ENCODE results near the gene ATG7. TPM values are rescaled to one million over a fixed set of nuclear protein-coding genes. Genes with fewer than 3 reads are reported as not detected.

ATG7 gene
- total RNA-seq, 8 experiments from 2014 or later: 16.9 to 39.4 (median 24.8) TPM

DNA sequence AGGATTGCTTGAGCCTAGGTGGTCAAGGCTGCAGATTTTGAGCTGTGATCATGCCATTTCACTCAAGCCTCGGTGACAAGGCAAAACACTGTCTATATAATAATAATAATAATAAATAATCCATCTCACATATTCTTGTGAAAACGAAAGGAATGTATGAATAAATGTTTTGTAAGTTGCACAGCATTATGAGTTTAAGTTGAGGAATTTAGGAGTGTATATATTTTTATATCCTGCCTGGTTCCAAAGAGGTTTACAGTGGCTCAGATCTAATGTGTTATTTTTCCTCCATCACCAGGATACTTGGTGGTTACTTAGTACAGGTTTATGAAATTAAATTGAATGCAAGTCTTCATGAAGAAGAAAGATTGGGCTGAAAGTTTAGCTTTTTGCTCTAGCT, 77.2 kb downstream of the ATG7 start:
- 57 to 100% (median 83%) methylated on average over 1 to 2 of the region's 2 CpGs; no CpG with 5 or more reads in 1 of the 10 experiments for WGBS, 10 experiments
- Histone ChIP-seq H3K4me3 (no peak overlapping the region), H3K27ac (no peak overlapping the region), H3K4me1 (replicated peaks in 1 of 2) (no peaks in the 10 kb centered on the region)
- ATAC-seq (replicated peaks in 6 of 8): no peak
- in situ Hi-C loops (cut with MboI; ENCODE audit: low pct_unique_long_range_greater_than_20kb in 2 of 9, low sequenced_read_pairs in 9 of 9, unreplicated experiment in 9 of 9): loop anchor here in 1 of 9 experiments (25.0 kb wide), 2 partner anchors 287 to 587 kb away; no protein-coding TSS in a partner anchor

DNA sequence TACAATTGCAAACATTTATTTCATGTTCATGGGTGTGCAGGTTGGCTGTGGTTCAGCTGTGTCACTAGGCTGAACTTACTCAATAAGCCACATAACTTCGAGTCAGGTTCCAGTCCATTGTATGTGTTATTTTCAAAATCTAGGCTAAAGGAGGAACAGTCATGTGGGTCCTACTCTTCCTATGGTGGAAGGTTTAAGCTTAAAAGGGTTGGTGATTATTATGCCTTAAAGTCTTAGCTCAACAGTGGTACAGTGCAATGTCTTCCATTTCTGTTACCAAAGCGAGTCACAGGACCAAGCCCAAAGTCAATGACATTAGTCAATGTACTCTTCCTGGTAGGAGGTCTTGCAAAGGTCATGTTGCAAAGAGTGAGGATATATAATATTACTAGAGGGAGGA, 78.2 kb downstream of the ATG7 start:
- Histone ChIP-seq H3K4me3 (no peak overlapping the region), H3K4me1 (replicated peaks in 1 of 2) (no peaks in the 10 kb centered on the region), H3K27ac (no peak overlapping the region)
- peak in 2 of 8 experiments; percentile 22 to 35 for ATAC-seq (replicated peaks in 6 of 8)
- 57 to 100% (median 80%) methylated on average over 1 to 2 of the region's 2 CpGs; no CpG with 5 or more reads in 3 of the 10 experiments for WGBS, 10 experiments
- in situ Hi-C loops (cut with MboI; ENCODE audit: low pct_unique_long_range_greater_than_20kb in 2 of 9, low sequenced_read_pairs in 9 of 9, unreplicated experiment in 9 of 9): no loop called here

DNA sequence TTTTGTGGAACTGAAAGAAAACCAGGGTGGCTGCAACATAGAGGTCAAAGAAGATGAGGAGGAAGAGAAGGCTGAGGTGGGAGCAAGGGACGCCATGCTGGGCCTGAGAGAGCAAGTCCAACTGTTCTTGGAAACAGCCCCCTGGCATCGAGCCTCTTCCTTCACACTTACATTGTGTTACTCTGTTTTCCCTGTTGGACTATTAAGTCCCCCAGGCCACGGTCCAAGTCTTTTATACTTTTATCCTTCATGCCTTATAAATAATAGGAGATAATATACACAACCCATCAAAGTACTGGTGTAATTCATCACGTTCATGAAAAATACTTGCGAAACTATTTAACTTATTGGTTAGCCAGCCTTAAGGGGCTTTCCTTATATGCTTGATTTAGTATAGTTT, 79.3 kb downstream of the ATG7 start:
- H3K27ac ChIP-seq: no peak overlapping the region
- no peak for ATAC-seq (replicated peaks in 6 of 8)
- WGBS, 10 experiments: 80 to 100% (median 98%) methylated on average over 2 to 5 of the region's 5 CpGs; no CpG with 5 or more reads in 2 of the 10 experiments

GRCh38 chr3:11356269-11356668, 84.1 kb downstream of the ATG7 start:
- Histone ChIP-seq H3K4me3 (no peak overlapping the region), H3K4me1 (replicated peaks in 1 of 2) (no peaks in the 10 kb centered on the region), H3K27ac (no peak overlapping the region)
- in situ Hi-C loops (cut with MboI; ENCODE audit: low pct_unique_long_range_greater_than_20kb in 2 of 9, low sequenced_read_pairs in 9 of 9, unreplicated experiment in 9 of 9): no loop called here
- peak in 2 of 8 experiments; percentile 66 to 73 for ATAC-seq (replicated peaks in 6 of 8)
- WGBS, 10 experiments: 30 to 100% (median 77%) methylated on average over 1 of the region's 1 CpG; no CpG with 5 or more reads in 5 of the 10 experiments

More for the DNA sequence above, 79.3 kb downstream of the ATG7 start:
- Histone ChIP-seq H3K4me3 (no peak overlapping the region), H3K4me1 (replicated peaks in 1 of 2) (no peaks in the 10 kb centered on the region)
- in situ Hi-C loops (cut with MboI; ENCODE audit: low pct_unique_long_range_greater_than_20kb in 2 of 9, low sequenced_read_pairs in 9 of 9, unreplicated experiment in 9 of 9): no loop called here

- Histone ChIP-seq H3K4me1 (replicated peaks in 1 of 2) (peaks cover 13 to 17% of the 10 kb centered on the region in 2 donors), H3K4me3 (no peak overlapping the region), H3K27ac (no peak overlapping the region)
- no peak for ATAC-seq (replicated peaks in 6 of 8)
- WGBS, 10 experiments: 33 to 88% (median 62%) methylated on average over 1 to 3 of the region's 5 CpGs; no CpG with 5 or more reads in 6 of the 10 experiments
- in situ Hi-C loops (cut with MboI; ENCODE audit: low pct_unique_long_range_greater_than_20kb in 2 of 9, low sequenced_read_pairs in 9 of 9, unreplicated experiment in 9 of 9): no loop called here
These were observed 90.4 kb downstream of the ATG7 start for GRCh38 chr3:11362600-11362999.

DNA sequence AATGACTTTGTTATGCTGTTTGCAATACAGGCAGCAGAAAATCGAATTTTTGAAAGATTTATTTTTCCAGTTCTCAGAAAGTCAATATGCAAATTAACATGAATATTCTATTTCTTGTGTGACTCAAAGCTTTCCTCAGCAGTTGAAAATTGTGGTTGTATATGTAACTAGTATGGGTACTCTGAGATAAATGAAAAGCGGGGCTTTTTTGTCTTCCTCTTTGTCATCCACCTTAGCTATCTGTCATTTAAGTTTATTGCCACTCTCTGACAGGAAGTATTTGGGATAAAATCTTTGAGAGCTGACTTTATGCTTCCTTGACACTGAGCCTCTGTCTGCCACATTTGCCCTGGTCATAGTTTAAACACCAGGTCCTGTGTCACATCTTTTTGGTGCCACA, 91.5 kb downstream of the ATG7 start:
- Histone ChIP-seq H3K4me1 (replicated peaks in 1 of 2) (peaks cover 13 to 20% of the 10 kb centered on the region in 2 donors), H3K4me3 (no peak overlapping the region), H3K27ac (no peak overlapping the region)
- in situ Hi-C loops (cut with MboI; ENCODE audit: low pct_unique_long_range_greater_than_20kb in 2 of 9, low sequenced_read_pairs in 9 of 9, unreplicated experiment in 9 of 9): no loop called here
- ATAC-seq (replicated peaks in 6 of 8): peak in 5 of 8 experiments; percentile 12 to 85 (median 75)
- 0 to 100% (median 50%) methylated on average over 1 to 2 of the region's 2 CpGs; no CpG with 5 or more reads in 1 of the 10 experiments for WGBS, 10 experiments

- 40 to 100% (median 95%) methylated on average over 1 to 2 of the region's 2 CpGs; no CpG with 5 or more reads in 3 of the 10 experiments for WGBS, 10 experiments
- Histone ChIP-seq H3K4me3 (no peak overlapping the region), H3K27ac (no peak overlapping the region), H3K4me1 (replicated peaks in 1 of 2) (peaks cover 13 to 24% of the 10 kb centered on the region in 2 donors)
- peak in 1 of 8 experiments; percentile 12 for ATAC-seq (replicated peaks in 6 of 8)
- in situ Hi-C loops (cut with MboI; ENCODE audit: low pct_unique_long_range_greater_than_20kb in 2 of 9, low sequenced_read_pairs in 9 of 9, unreplicated experiment in 9 of 9): no loop called here
These were observed 92.0 kb downstream of the ATG7 start for GRCh38 chr3:11364181-11364580.

GRCh38 chr3:11367143-11367693, 95.0 kb downstream of the ATG7 start:
- H3K4me3 ChIP-seq: no peak overlapping the region
- peaks cover 13 to 24% of the 10 kb centered on the region in 2 donors for H3K4me1 ChIP-seq (replicated peaks in 1 of 2)
- ATAC-seq (replicated peaks in 6 of 8): peak in 7 of 8 experiments; percentile 26 to 80 (median 65)
- peak overlapping the region in 1 of 2 donors; percentile 73 for H3K27ac ChIP-seq
- WGBS, 10 experiments: 0 to 20% (median 0%) methylated on average over 1 to 2 of the region's 2 CpGs; no CpG with 5 or more reads in 5 of the 10 experiments
- in situ Hi-C loops (cut with MboI; ENCODE audit: low pct_unique_long_range_greater_than_20kb in 2 of 9, low sequenced_read_pairs in 9 of 9, unreplicated experiment in 9 of 9): no loop called here

DNA sequence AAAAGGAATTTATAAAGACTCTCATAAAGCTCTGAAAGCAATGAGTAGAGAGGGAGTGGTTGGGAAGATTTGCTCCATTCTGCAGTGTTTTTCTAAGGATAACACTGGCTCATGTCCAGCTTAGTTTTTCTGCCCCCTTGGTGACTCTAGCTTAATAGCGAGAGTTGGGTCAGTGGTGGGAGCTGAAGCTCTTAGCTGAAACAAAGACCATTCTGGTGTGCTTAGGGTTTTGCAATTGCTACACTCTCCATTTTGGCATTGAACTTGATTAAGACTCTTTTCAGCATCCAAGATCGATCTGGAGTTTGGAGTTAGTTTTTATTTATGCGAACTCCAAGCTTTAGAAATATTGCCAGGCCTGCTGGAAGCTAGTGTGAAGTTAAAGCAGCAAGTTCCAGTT, 98.0 kb downstream of the ATG7 start:
- WGBS, 10 experiments: 30 to 93% (median 75%) methylated on average over 1 to 3 of the region's 3 CpGs; no CpG with 5 or more reads in 2 of the 10 experiments
- no peak overlapping the region for H3K4me3 ChIP-seq
- peaks cover 13 to 24% of the 10 kb centered on the region in 2 donors for H3K4me1 ChIP-seq (replicated peaks in 1 of 2)
- in situ Hi-C loops (cut with MboI; ENCODE audit: low pct_unique_long_range_greater_than_20kb in 2 of 9, low sequenced_read_pairs in 9 of 9, unreplicated experiment in 9 of 9): loop anchor here in 1 of 9 experiments (10.0 kb wide), 1 partner anchor 465 kb away; no protein-coding TSS in a partner anchor
- no peak overlapping the region for H3K27ac ChIP-seq
- no peak for ATAC-seq (replicated peaks in 6 of 8)

GRCh38 chr3:11370966-11371365, 98.8 kb downstream of the ATG7 start:
- no peak overlapping the region for H3K27ac ChIP-seq
- in situ Hi-C loops (cut with MboI; ENCODE audit: low pct_unique_long_range_greater_than_20kb in 2 of 9, low sequenced_read_pairs in 9 of 9, unreplicated experiment in 9 of 9): loop anchor here in 1 of 9 experiments (10.0 kb wide), 1 partner anchor 464 kb away; no protein-coding TSS in a partner anchor
- ATAC-seq (replicated peaks in 6 of 8): no peak
- WGBS, 10 experiments: 83 to 100% (median 99%) methylated on average over 1 to 4 of the region's 4 CpGs; no CpG with 5 or more reads in 2 of the 10 experiments
- H3K4me1 ChIP-seq (replicated peaks in 1 of 2): peaks cover 10 to 22% of the 10 kb centered on the region in 2 donors
- no peak overlapping the region for H3K4me3 ChIP-seq

GRCh38 chr3:11371747-11372146, 99.5 kb downstream of the ATG7 start:
- H3K27ac ChIP-seq: no peak overlapping the region
- no peak overlapping the region for H3K4me3 ChIP-seq
- in situ Hi-C loops (cut with MboI; ENCODE audit: low pct_unique_long_range_greater_than_20kb in 2 of 9, low sequenced_read_pairs in 9 of 9, unreplicated experiment in 9 of 9): loop anchor here in 1 of 9 experiments (10.0 kb wide), 1 partner anchor 463 kb away; no protein-coding TSS in a partner anchor
- no peak for ATAC-seq (replicated peaks in 6 of 8)
- 78 to 100% (median 85%) methylated on average over 3 to 8 of the region's 10 CpGs; no CpG with 5 or more reads in 5 of the 10 experiments for WGBS, 10 experiments
- H3K4me1 ChIP-seq (replicated peaks in 1 of 2): peaks cover 5 to 14% of the 10 kb centered on the region in 2 donors

- 17 to 92% (median 64%) methylated on average over 1 to 4 of the region's 4 CpGs; no CpG with 5 or more reads in 2 of the 10 experiments for WGBS, 10 experiments
- H3K4me1 ChIP-seq (replicated peaks in 1 of 2): peaks cover 0 to 4% of the 10 kb centered on the region in 2 donors
- H3K4me3 ChIP-seq: no peak overlapping the region
- H3K27ac ChIP-seq: no peak overlapping the region
- in situ Hi-C loops (cut with MboI; ENCODE audit: low pct_unique_long_range_greater_than_20kb in 2 of 9, low sequenced_read_pairs in 9 of 9, unreplicated experiment in 9 of 9): loop anchor here in 1 of 9 experiments (10.0 kb wide), 1 partner anchor 462 kb away; no protein-coding TSS in a partner anchor
- ATAC-seq (replicated peaks in 6 of 8): peak in 1 of 8 experiments; percentile 53
These were observed 101.0 kb downstream of the ATG7 start for GRCh38 chr3:11373235-11373634.

GRCh38 chr3:11373654-11374053, 101.5 kb downstream of the ATG7 start:
- H3K27ac ChIP-seq: no peak overlapping the region

More at GRCh38 chr3:11373654-11374053, 101.5 kb downstream of the ATG7 start:
- 27 to 100% (median 93%) methylated on average over 1 to 2 of the region's 2 CpGs; no CpG with 5 or more reads in 3 of the 10 experiments for WGBS, 10 experiments
- Histone ChIP-seq H3K4me3 (no peak overlapping the region), H3K4me1 (replicated peaks in 1 of 2) (peaks cover 0 to 4% of the 10 kb centered on the region in 2 donors)
- peak in 2 of 8 experiments; percentile 15 to 74 for ATAC-seq (replicated peaks in 6 of 8)
- in situ Hi-C loops (cut with MboI; ENCODE audit: low pct_unique_long_range_greater_than_20kb in 2 of 9, low sequenced_read_pairs in 9 of 9, unreplicated experiment in 9 of 9): loop anchor here in 1 of 9 experiments (10.0 kb wide), 1 partner anchor 461 kb away; no protein-coding TSS in a partner anchor
